Fibroblast of peridontal ligament (primary cell): Measurements from ENCODE around the gene HIGD2A.

ENCODE experiments used
- DNase-seq: peaks from one replicate; pipeline ENCODE4 v3.0.0-alpha.2; 2010; ENCODE audit errors: extremely low read depth

The HIGD2A gene

DNA sequence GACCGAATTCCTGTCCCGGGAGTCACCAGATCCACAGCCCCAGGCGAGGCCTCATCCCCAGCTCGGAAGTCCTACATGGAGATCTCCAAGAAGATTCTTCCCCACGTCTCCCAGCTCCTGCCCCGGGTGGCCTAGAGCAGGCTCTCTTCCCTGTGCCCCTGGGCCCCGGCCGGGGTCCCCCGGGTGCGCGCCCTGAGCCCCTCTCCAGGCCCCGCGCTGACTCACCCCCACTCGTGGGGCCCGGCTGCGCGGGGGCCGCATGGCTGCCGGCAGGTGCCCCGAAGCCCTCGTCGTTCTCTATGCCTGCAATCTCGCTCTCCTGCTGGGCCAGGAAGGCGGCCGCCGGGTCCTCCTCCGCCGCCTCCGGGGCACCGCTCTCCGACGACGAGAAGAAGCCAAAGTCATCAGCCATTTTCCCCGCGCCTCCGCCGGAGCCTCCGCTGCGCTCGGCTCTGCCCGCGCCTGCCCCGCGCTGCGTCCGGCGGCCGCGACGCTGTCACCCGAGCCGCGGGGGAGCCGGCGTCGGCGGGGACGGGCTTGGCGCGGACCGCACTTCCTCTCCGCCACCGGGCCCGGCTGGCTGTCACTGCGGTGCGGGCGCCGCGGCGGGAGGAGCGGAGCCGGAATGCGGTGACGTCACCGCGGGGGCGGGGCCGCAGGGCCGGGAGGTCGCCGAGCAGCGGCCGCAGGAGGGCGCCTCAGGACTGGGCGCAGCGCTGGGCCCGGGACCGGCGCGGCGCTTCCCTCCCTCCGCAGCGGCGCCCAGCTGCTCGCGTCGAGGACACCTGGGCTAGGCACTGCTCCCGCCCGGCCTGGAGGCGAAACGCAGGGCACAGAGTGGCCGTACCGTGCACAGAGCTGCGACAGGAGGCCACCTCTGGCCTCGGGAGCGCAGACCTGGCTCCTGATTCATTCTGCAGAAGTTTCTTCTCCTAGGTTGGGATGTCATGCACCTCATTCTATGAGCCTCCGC, 27.7 kb downstream of the HIGD2A start, which contains the start of gene CLTB:
TSS of gene CLTB (minus strand) at position 588 of the 973 bp plus-strand sequence. CDS start at position 412, 176 bp downstream.
- DNase-seq = peak; percentile 64

DNA sequence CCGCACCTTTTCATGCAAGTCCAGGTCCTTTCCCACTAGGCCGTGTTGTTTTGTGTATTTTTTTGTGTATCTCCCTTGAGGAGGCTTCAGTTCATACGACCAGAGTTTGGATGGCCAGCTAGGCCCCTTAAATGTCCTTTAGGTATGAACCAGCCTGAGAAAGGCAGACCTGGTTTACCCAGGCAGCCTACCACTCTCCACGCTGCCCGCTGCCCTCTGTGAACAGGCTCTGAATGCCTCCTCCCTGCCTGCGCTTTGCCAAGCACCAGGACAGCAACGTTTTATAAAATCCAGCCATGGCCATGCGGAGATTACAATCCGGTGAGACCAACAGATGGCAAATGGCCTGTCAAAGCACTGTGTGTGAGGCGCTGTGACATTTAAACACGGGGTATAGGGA, 28.4 kb downstream of the HIGD2A start:
- DNase-seq = no peak

DNA sequence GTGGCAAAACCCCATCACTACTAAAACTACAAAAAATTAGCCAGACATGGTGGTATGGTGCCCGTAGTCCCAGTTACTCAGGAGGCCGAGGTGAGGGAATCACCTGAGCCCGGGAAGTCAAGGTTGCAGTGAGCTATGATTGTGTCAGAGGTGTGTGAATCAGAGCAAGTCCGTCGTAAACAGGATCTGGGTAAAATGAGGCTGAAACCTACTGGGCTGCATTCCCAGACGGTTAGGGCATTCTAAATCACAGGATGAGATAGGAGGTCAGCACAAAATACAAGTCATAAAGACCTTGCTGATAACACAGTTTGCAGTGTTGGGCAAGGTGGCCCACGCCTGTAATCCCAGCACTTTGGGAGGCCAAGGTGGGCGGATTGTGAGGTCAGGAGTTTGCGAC, 29.7 kb downstream of the HIGD2A start:
- no peak for DNase-seq

DNA sequence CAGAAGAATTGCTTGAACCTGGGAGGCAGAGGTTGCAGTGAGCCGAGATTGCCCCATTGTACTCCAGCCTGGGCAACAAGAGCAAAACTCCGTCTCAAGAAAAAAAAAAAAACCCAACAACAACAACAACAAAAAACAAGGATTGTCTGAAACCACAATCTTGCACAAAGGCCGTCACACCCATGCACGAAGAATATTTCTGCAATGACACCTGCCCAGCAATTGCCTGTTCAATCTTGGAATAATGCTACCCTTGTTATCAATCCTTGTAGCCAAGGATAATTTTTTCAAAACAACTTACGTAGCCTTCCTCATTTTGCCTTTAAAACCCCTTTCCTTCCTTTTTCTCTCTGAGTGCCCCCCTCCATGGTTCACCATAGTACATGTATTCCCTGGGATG, 31.5 kb downstream of the HIGD2A start:
- no peak for DNase-seq

DNA sequence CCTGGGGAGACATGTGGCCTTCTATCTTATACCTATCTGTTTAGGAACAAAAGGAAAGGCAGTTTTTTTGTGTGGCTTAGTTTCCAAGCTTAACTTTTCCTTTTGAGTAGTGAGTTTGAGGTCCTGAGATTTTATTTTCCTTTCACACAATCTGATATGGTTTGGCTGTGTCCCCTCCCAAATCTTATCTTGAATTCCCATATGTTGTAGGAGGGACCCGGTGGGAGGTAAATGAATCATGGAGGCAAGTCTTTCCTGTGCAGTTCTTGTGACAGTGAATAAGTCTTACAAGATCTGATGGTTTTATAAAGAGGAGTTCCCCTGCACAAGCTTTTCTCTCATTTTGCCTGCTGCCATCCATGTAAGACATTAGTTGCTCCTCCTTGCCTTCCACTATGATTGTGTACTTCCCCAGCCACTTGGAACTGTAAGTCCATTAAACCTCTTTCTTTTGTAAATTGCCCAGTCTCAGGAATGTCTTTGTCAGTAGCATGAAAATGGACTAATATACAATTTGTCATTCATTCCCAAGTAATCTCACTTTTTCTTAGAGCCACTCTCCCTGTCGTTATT, 32.5 kb downstream of the HIGD2A start:
- no peak for DNase-seq

DNA sequence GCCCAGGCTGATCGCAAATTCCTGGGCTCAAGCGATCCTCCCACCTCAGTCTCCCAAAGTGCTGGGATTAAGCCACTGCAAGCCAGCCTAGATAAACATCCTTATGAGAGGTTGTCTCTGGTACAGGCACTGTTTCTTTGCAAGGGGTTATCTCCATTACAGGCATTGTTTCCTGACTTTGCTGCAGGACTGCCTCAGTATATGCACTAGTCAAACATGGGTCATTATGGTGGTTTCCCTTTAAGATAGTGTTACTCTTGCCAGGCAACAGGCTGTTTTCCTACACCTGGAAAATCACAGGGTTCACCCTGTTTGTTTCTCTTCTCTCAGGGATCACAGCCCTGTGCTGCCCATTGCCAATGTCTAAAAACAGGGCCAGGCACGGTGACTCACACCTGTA, 35.6 kb downstream of the HIGD2A start:
- DNase-seq = no peak

DNA sequence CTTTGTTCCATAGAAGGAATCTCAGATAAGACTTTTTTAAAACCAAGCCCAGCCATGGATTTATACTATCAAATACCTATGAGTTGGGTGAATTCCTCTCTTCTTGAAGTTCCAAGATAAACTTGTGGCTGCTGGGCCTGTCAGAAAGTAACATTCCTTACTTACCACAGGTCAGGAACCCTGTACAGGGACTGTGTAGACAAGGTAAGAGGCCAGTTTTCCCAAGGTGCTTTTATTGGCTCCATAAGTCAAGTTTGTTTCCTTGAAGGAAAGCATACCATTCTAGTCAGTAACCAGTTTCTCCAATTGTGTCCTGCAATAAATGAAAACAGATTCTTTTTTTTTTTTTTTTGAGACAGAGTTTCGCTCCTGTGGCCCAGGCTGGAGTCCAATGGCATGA, 36.6 kb downstream of the HIGD2A start:
- no peak for DNase-seq

DNA sequence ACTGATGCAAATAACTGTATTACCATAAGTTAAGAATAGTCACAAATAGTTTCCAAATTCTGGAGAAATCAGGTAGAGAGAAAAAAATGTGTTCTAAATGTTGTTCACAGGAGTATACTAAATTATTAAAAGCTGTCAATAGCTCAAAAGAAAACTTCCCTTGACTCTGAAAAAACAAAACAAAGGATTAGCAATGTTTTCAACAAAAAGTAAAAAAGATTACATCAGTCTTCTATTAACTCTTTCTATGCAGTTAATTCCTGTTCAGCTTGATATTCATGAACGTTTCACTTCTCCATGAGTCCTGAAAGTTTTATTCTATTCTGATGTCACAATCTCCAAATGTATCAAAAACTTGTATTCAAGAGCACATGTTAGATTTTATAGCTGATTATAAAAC, 37.2 kb downstream of the HIGD2A start:
- DNase-seq = no peak

DNA sequence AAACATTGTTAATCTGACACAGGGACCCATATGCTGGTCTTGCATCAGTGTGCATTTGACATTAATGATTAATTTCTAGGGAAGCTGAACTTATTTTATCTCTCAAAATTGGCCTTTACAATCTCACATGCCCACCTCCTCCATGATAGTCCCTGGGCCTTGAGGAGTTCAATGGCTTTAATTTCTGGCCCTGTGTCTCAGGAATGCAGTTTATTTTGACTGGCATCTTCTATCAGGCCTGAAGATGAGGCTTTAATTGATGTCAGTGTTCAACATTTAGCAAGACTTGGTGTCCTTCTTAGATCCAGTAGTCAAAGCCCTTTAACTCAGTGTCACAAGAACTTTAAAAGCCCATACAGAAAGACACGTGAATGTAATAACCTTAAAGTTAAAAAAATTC, 38.3 kb downstream of the HIGD2A start:
- no peak for DNase-seq

DNA sequence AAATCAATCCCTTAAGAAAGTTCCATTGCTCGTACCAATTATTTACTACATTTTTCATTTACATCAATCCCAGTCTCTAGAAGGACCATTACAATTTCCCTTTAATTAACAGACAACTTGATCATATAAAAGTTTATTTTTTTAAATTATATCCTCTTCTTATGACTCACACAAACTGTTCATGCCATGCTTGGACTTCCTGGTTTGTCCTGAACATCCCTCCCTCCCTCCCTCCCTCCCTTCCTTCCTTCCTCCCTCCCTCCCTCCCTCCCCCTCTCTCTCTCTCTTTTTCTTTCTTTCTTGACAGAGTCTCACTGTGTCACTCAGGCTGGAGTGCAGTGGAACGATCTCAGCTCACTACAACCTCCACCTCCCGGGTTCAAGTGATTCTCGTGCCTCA, 39.4 kb downstream of the HIGD2A start:
- peak; percentile 46 for DNase-seq

DNA sequence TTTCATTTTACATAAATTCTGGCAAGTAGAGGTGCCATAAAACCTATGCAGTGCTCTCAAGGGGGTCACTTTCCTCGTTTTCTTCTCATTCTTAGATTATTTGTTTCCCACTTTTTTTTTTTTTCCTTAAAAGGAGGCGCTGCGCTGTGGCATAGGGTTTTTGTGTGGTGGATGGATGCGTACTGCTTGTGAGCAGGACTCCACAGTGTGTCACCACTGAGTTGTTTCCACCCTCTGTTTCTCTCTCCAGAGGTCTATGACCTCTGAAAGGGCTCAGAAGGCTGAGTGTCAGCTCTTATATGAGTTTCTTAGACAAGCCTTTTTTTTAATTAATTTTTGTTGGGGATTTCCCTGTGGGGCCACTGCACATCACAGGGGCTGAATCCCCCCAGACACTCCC, 41.4 kb downstream of the HIGD2A start:
- no peak for DNase-seq

DNA sequence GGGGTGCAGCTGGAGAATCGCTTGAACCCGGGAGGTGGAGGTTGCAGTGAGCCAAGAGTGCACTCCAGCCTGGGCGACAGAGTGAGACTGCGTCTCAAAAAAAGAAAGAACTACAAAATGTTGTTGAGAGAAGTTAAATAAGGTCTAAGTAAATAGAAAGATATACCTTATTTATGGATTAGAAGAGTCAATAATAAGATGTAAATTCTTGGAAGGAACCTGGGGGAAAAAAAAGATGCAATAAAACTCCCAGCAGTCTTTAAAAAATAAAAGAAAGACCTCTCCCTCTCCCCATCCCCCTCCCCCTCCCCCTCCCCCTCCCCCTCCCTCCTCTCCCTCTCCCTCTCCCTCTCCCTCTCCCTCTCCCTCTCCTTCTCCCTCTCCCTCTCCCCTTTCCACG, 44.2 kb downstream of the HIGD2A start:
- DNase-seq = no peak

DNA sequence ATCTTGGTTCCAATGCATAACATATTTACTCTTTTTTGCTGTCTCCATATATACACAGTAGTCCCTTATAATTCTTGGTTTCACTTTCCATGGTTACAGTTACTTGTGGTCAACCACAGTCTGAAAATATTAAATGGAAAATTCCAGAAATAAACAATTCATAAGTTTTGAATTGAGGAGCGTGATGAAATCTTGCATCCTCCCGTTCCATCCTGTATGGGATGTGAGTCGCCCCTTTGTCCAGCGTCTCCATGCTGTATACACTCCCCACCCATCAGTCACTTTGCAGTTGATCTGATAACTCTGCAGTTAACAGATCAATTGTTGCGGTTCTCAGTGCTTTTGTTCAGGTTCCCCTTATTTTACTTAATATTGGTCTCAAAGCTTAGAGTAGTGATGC, 48.1 kb downstream of the HIGD2A start:
- peak; percentile 83 for DNase-seq

DNA sequence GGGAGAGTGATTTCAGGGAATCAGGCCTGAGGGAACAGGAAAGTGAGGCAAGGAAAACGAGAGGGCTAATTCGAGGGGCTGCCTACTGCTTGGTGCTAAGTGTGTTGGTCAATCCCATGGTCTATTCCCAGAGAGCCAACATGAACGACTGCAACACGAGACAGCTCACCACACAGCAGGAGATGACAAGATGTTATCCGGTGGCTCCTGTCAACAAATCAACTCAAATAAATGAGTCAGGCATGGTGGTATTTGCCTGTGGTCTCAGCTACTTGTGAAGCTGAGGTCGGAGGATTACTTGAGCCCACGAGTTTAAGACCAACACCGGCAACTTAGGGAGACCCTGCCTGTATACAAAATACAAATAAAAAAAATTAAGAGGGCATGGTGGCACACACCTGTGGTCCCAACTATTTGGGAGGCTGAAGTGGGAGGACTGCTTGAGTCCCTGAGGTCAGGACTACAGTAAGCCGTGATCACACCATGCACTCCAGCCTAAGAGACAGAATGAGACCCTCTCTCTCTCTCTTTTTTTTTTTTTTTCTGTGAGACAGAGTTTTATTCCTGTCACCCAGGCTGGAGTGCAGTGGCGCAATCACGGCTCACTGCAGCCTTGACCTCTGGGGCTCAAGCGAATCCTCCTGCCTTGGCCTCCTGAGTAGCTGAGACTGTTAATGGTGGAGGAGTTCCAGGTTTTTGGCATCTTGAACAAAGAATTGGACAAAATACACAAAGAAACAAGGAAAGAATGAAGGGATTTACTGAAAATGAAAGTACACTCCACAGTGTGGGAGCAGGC, 50.6 kb downstream of the HIGD2A start:
- DNase-seq = peak; percentile 56
